ENCODE data around the gene MFNG.
A peak's percentile ranks its signal among the peaks of the same experiment; 100 is the strongest.

The MFNG gene

GRCh38 chr22:37511395-37512104 is 25.4 kb upstream of the MFNG start:
- DNase-seq = no peak

DNA sequence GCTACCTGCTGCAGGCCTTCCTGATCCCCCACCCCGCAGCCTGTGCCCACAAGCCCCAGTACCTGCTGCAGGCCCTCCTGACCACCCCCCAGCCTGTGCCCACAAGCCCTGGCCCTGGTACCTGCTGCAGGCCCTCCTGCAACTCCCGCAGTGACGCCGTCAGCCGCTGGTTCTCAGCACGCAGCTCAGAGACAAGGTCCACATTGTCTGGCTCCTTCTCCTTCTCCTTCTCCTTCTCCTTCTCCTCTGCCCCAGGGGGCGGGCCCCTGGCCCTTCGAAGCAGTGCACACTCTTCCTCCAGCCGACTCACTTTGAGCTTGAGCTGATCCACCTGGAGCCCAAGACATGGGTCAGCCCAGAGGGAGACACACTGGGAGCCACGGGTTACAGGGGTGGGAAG is 23.9 kb upstream of the MFNG start:
- DNase-seq = no peak

DNA sequence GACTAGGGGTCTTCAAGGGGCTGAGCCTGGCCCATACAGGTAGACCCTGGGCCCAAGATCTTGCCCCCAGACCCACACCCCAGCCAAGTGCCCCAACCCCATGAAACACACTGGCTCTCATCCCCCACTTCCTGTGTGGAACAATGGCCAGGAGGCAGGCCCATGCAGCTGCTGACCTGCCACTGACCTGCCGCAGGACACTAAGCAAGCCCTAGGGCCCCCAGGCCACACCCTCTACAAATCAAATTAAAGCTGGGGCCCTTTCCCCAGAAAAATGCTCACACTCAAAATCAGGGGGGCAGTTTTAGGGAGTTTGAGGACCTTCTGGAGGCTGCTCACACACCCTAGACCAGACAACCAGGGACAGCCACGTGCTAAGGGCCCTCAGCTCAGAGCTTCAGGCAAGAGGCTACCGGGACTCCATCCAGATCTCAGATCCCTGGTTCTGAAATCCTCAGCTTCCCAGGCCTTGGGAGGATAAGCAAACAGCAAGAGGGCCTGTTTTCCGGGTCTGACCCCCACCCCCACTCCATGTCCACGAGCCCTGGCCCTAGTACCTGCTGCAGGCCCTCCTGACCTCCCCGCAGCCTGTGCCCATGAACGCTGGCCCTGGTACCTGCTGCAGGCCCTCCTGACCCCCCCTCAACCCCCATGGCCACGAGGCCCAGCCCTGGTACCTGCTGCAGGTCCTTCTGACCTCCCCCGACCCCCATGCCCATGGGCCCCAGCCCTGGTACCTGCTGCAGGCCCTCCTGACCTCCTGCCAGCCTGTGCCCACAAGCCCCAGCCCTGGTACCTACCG is 23.1 kb upstream of the MFNG start:
- DNase-seq = no peak

- DNase-seq = no peak
Measured at GRCh38 chr22:37508431-37508992, 22.3 kb upstream of the MFNG start.

- DNase-seq = no peak
Measured at GRCh38 chr22:37507731-37508130, 21.5 kb upstream of the MFNG start.

DNA sequence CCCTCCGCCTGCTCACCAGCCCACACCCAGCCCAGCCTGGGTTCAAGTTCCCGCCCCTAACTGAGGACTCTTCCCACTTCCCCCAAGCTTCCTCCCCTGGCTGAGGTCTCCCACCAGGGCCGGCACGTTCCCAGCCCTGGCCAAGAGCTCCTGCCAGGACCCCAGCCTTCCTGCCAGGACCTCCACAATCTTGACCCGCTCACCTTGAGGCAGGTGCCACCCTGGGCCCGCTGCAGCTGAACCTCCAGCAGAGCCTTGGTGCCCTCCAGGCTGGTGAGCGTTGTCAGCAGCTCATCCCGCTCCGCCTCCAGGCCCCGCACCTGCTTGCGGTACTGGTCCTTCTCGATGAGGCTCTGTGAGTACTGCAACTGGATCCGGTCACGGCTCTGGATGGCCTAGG is 19.8 kb upstream of the MFNG start:
- no peak for DNase-seq

DNA sequence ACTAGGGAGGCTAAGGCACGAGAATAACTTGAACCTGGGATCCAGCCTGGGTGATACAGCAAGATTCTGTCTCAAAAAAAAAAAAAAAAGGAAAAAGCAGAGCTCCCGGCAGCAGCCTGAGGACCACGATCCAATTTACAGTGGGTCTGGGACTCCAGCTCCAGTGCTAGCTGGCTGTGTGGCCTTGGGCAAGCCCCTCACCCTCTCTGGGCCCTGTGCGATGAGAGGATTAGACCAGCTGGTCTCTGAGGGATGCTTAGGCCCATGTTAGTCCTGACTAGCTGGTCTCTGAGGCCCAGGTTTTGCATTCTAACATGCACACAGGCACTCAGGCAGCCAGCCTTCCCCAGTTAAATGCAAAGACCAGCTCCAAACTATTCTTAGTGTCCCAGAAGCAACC is 19.4 kb upstream of the MFNG start:
- no peak for DNase-seq

GRCh38 chr22:37504964-37505363 is 18.8 kb upstream of the MFNG start:
- no peak for DNase-seq

DNA sequence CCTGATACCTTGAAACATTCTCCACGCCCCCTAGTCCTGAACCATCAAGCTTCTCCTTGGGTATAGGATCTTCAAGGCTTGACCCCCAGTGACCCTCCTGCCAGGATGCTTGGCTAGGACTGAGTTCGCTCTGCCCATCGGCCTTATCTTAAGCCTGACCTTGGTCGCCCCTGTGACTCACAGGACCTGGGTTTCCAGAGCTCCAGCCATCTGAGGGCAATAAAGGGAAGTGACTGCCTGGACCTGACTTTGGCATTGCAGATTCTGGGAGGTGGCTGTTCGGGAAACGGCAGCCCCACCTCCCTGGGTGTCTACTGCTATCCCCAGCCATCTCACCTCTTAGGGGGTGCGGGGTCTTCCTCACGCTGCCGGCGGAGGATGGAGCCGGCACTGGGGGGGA is 17.7 kb upstream of the MFNG start:
- no peak for DNase-seq

GRCh38 chr22:37503183-37503683 is 17.0 kb upstream of the MFNG start:
- DNase-seq = no peak

DNA sequence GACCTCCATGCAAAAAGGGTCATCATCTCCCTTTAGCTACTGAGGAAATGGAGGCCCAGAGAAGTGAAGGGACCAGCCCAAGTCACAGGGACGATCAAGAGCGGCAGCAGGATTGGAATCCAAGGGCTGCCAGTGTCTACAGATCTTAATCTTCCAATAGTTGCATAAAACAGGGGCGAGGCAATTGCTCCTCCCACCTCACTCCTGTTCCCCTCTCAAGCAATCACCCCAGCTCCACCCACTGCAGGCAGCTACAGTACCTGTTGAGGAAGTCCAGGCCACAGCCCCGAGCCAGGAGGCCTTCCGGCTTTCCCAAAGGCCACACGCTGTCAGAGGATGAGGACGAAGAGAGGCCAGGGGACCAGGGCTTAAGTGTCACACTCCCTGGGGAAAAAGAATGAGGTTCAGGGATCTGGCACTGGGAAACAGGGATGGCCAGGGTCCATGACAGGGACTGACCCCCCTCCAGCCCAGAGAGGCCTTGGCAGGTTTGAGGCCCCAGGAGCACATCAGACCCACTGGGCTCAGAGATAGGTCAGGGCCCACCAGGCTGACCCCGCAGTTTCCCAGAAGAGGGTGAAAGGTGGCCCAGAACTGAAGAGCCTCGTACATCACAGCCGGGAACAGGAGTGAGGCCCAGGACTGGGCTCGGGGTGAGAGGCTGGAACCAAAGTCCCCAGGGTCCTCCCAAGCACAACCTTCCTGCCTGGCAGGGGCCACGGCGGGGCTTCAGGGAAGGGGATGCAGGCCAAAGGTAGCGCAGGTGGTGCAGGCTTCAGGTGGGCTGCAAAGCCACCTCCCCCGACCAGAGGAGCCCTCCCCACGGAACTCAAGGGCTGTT is 16.4 kb upstream of the MFNG start:
- no peak for DNase-seq

DNA sequence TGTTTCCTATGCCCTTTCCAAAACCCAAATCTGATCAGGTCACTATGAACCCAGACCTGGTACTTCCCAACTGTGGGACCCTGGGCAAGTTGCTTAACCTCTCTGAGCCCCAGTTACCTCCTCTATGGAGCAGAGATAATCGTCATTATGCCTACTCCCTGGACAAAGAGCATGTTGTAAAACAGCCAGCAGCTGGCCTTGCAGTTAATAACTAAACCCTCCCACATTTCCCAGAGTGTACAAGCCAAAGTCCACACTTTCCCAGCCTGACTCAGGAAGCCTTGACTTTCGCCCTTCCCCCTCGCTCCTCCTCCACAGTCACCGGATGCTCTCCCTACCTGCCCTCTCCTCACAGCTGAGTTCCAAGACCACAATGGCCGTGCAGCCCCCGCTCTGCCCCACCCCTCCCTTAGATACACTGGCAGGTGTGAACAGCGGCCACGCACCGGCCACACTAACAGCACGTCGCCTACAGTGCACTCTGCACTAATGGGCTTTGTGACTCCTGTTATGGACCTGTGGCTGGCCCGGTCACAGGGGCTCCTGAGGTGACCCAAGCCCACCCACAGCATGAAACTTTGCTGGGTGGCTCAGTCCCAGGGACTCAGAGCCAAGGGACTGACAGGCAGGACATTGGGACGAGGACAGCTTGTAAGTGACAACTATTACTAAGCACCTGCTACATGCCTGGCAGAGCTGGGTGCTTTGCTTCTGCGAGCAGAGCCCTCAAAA is 15.6 kb upstream of the MFNG start:
- DNase-seq = no peak

GRCh38 chr22:37500745-37501609 is 14.8 kb upstream of the MFNG start:
- DNase-seq = no peak

- no peak for DNase-seq
Measured at GRCh38 chr22:37499789-37500540, 13.8 kb upstream of the MFNG start.

DNA sequence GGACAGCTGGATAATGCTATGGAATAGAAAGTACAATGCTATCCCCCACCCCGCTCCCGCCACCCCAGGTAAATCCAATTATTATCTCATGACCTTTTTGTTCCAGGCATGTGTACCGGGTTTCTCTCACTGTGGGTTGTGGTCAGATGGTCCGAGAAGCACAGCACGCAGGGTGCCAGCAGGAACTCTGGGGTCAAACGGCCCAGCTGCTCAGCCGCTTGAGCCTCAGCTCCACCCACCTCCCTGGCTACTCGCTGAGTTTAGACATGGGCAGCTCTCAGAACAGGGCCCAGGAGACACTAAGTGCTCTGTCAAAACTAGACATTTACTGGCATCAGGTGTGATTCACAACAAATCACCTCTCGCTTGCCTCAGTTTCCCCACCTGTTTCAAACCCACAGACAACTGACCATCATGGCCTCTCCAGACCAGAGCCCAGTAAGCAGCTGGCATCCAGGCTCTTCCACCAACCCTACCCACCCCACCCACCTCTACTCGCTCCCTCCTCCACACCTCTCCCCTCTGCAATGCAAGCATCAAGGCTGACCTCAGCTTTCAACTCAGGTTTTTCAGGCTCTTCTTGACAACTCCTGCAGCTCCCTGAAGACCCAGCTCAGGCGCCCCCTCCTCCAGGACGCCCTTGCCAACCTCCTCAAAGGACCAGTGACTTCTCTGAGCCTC is 13.0 kb upstream of the MFNG start:
- DNase-seq = no peak

DNA sequence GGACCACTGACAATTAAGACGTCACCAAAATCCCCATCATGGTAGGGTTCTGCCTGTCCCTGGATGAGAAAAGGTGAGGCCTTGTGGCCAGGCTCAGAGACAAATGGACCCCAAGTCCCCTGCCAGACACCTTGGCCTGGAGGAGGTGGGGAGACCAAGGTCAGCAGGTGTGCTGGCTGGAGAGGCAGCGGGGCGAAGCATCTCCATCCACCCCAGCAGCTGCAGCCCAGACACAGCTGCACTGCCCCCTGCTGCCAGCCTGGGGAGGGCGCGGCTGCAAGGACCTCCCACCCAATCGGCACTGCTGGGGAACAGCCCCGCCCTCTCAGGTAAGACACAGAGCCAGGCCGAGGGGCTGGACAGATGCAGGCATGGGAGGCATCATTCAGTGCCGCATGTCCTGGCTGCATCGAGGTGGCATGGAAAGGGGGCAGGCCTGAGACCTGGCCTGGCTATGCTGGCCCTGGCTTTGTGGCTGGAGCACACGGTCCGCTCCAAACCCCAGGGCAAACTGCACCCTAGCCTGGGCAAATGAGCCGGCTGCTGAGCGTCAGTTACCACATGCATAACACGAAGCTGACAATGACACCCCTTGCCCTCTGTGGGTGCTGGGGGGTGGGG is 12.2 kb upstream of the MFNG start:
- DNase-seq = peak; percentile 44 to 68 (median 62)

GRCh38 chr22:37497062-37497599 is 10.9 kb upstream of the MFNG start:
- no peak for DNase-seq

DNA sequence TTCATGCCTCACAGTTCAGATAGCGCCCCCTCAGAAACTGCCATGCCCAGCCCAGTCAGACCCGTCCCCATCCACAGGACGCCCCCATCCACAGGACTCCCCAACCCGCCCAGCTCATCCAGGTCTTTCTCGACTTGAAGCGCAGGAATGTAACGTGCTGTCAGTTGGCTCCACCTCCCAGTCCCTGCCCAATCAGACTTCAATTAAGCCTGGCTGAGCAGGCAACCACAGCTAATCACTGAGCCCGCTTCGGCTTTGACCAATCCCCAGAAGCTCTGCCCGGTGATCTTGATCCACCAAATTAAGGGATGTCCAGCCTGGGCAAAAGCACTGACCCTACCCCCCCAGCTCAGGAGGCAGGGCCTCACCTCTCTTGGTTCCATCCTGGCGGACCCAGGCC is 10.5 kb upstream of the MFNG start:
- no peak for DNase-seq

GRCh38 chr22:37493979-37494378 is 7.8 kb upstream of the MFNG start:
- no peak for DNase-seq
